Mesenteric fat pad (tissue), 1 donor: Measurements from ENCODE around the gene SRPX. TPM values are rescaled to one million over a fixed set of nuclear protein-coding genes. Genes with fewer than 3 reads are reported as not detected.

Source experiments
- DNase-seq: peaks from one replicate; pipeline ENCODE4 v3.0.0-alpha.2; 2020; ENCODE audit warnings: low spot score
- total RNA-seq: library from RNA; stranded (reverse); fragmentation: NEBNext Ultra II Directional; extraction: Animal tissue kit (Norgen Biotek cat#: 25700); gene quantifications from one replicate; pipeline ENCODE4 v1.2.1, GENCODE V29; 2021
- donor health status: DM: yes; HTN: yes; CAD: no.

The SRPX gene
- total RNA-seq, 1 donor from 2014 or later: 410 TPM

GRCh38 chrX:38211891-38212635 is 8.6 kb downstream of the SRPX start:
- no peak for DNase-seq

- no peak for DNase-seq
These were observed 14.1 kb downstream of the SRPX start for GRCh38 chrX:38206542-38206941.

GRCh38 chrX:38206036-38206435 is 14.6 kb downstream of the SRPX start:
- no peak for DNase-seq

- DNase-seq: no peak
These were observed 15.6 kb downstream of the SRPX start for GRCh38 chrX:38205039-38205438.

- DNase-seq: no peak
These were observed 28.5 kb downstream of the SRPX start for GRCh38 chrX:38192007-38192810.

GRCh38 chrX:38189431-38190250 is 31.0 kb downstream of the SRPX start:
- DNase-seq: no peak

GRCh38 chrX:38183596-38183995 is 37.1 kb downstream of the SRPX start:
- no peak for DNase-seq

GRCh38 chrX:38181357-38181756 is 39.3 kb downstream of the SRPX start:
- no peak for DNase-seq

GRCh38 chrX:38178396-38178795 is 42.3 kb downstream of the SRPX start:
- DNase-seq: no peak

- DNase-seq: no peak
These were observed 45.5 kb downstream of the SRPX start for GRCh38 chrX:38175139-38175538.

GRCh38 chrX:38172596-38172995 is 48.1 kb downstream of the SRPX start:
- no peak for DNase-seq

- DNase-seq: no peak
These were observed 50.1 kb downstream of the SRPX start for GRCh38 chrX:38170556-38170955.

GRCh38 chrX:38166478-38167083 is 54.1 kb downstream of the SRPX start:
- DNase-seq: no peak

GRCh38 chrX:38165023-38165422 is 55.6 kb downstream of the SRPX start:
- DNase-seq: no peak

- DNase-seq: no peak
These were observed 57.5 kb downstream of the SRPX start for GRCh38 chrX:38163193-38163592.

- DNase-seq: no peak
These were observed 63.8 kb downstream of the SRPX start for GRCh38 chrX:38156838-38157237.

- DNase-seq: no peak
These were observed 65.9 kb downstream of the SRPX start for GRCh38 chrX:38154818-38155217.

- DNase-seq: no peak
These were observed 66.3 kb downstream of the SRPX start for GRCh38 chrX:38154340-38154739.

GRCh38 chrX:38151441-38151840 is 69.2 kb downstream of the SRPX start:
- no peak for DNase-seq

- DNase-seq: no peak
These were observed 69.7 kb downstream of the SRPX start for GRCh38 chrX:38150993-38151392.

GRCh38 chrX:38149016-38149415 is 71.7 kb downstream of the SRPX start:
- DNase-seq: no peak
